Measurements from ENCODE around the gene COL9A3. TPM values are rescaled to one million over a fixed set of nuclear protein-coding genes. Genes with fewer than 3 reads are reported as not detected.

COL9A3 gene
- total and polyA plus RNA-seq, 2 of the 8 experiments (the other 6 are each of a cell fraction or from before 2014, with no cell fraction given): 21.7 to 80.1 TPM

- Histone ChIP-seq H4K5ac (ENCODE audit: insufficient read length, low read depth, low read length) (no peak overlapping the region), H3K56ac (replicated peaks; ENCODE audit: insufficient read length, low read depth, low read length) (no peak overlapping the region), H3K23ac (ENCODE audit: insufficient read length) (no peak overlapping the region), H2AK5ac (ENCODE audit: low read depth, low read length) (no peak overlapping the region), H4K8ac (ENCODE audit: extremely low read depth, insufficient read depth, low read length) (no peak overlapping the region), H3K79me1 (ENCODE audit: low read depth, low read length) (peaks cover 4% of the 10 kb centered on the region; the same call in 1 of the 2 replicates), H3K4me3 (ENCODE audit: extremely low read depth in 1 of 4, insufficient read depth in 2 of 4, low read depth in 3 of 4, low read length in 4 of 4) (no peak overlapping the region), H3K79me2 (ENCODE audit: control insufficient read depth in 1 of 2, insufficient read depth in 2 of 2, low read length in 2 of 2) (no peaks in the 10 kb centered on the region), H3K23me2 (ENCODE audit: low read depth, low read length) (no peaks in the 10 kb centered on the region), H3K9me3 (ENCODE audit: insufficient read depth in 2 of 2, low read depth in 1 of 2, low read length in 1 of 2) (no peaks in the 10 kb centered on the region), H3K4me1 (replicated peaks in 1 of 4; ENCODE audit: control insufficient read depth in 3 of 4, insufficient read depth in 4 of 4, low read length in 3 of 4) (peaks cover 0 to 10% (median 0%) of the 10 kb centered on the region in 4 experiments; a peak in 3 of 7 replicates), H3K14ac (ENCODE audit: insufficient read length) (no peak overlapping the region), H2BK120ac (replicated peaks; ENCODE audit: low read depth, low read length) (no peak overlapping the region), H2BK15ac (ENCODE audit: low read length) (no peak overlapping the region), H4K91ac (replicated peaks; ENCODE audit: insufficient read length, low read length) (no peak overlapping the region), H3K36me3 (ENCODE audit: control insufficient read depth in 2 of 4, insufficient read depth in 4 of 4, low read length in 3 of 4) (no peaks in the 10 kb centered on the region), H2BK5ac (ENCODE audit: low read depth, low read length) (no peak overlapping the region), H3K9ac (replicated peaks in 1 of 4; ENCODE audit: extremely low read depth in 1 of 4, low read depth in 3 of 4, low read length in 3 of 4) (no peak overlapping the region), H2AFZ (ENCODE audit: low read length) (no peak overlapping the region), H2BK20ac (ENCODE audit: low read length) (no peak overlapping the region), H4K20me1 (replicated peaks in 1 of 2; ENCODE audit: control insufficient read depth in 1 of 2, insufficient read depth in 2 of 2, low read length in 2 of 2) (peaks cover 0 to 6% of the 10 kb centered on the region in 2 experiments), H3K4ac (replicated peaks; ENCODE audit: insufficient read length, low read depth, low read length) (no peak overlapping the region), H3K27ac (ENCODE audit: low read depth, low read length) (no peak overlapping the region), H3K4me2 (ENCODE audit: insufficient read depth in 1 of 2, low read depth in 2 of 2, low read length in 2 of 2) (no peak overlapping the region), H3K27me3 (replicated peaks in 1 of 4; ENCODE audit: control insufficient read depth in 3 of 4, extremely low read depth in 1 of 4, insufficient read depth in 3 of 4, low read length in 3 of 4) (no peaks in the 10 kb centered on the region; a peak in 1 of 7 replicates), H2BK12ac (ENCODE audit: low read depth, low read length) (no peak overlapping the region), H3K18ac (ENCODE audit: extremely low read depth, low read length) (no peak overlapping the region)
- ChIA-PET CTCF (ENCODE audit: partially characterized antibody) (interaction anchor here (0.7 to 2.5 kb wide), 5 partner anchors 9 to 349 kb away, joined by 3 to 8 read pairs (median 3); no protein-coding TSS in a partner anchor), POLR2A (ENCODE audit: partially characterized antibody) (no interaction called here)
- TF ChIP-seq SUZ12 (IDR thresholded peaks at IDR 0.05; ENCODE audit: low read length) (no peak), SAP30 (IDR thresholded peaks at IDR 0.05; ENCODE audit: insufficient read depth, insufficient replicate concordance, low read length) (no peak)
- DNase-seq (ENCODE audit: low read depth in 1 of 2, low spot score in 2 of 2) (no peak), FAIRE-seq (no peak)
- WGBS, 2 experiments (ENCODE audit: extremely low coverage in 1 of 2, insufficient coverage in 1 of 2, insufficient read length in 1 of 2, insufficient replicate concordance in 2 of 2, low coverage in 1 of 2, low lambda C conversion rate in 2 of 2, missing lambda C conversion rate in 1 of 2): 88% methylated on average over 8 of the region's 8 CpGs; no CpG with 5 or more reads in 1 of the 2 experiments
Observed at GRCh38 chr20:62768234-62768546, 48.7 kb upstream of the COL9A3 start.

All from H1 (cell line).